ENCODE results near the gene HSD3B2.

HSD3B2 gene

DNA sequence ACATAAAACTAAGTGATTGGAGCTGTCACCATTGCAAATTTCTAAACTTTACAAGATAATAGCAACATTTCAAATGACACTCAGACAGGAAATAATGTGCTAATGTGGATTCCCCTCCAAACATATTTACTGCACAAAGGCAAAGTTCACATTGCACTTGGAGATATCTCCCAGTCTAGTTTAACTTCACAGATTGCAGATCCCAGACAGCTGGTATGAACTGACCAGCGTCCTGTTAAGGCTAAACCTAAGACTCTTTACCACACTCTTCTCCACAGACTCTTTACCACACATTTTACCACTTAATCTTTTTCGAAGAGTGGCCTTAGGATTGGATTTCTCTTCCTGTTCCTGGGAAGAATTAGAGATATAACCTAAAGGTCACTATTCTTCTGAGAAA lies 51.5 kb downstream of the HSD3B2 start:
- no peak for DNase-seq

DNA sequence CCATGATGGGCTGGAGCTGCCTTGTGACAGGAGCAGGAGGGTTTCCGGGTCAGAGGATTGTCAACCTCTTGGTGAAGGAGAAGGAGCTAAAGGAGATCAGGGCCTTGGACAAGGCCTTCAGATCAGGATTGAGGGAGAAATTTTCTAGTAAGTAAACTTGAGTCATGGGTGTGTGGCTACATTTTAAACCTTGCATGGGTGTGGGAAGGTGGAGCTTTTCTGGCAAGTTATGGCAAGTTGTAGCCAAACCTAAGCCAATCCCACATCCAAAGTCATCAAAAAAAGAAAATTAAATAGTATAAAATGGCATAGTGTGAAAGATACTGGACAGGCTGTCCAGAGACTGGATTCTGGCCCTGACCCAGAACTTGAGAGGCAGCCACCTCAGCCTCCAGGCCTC lies 52.3 kb downstream of the HSD3B2 start:
- DNase-seq: no peak

DNA sequence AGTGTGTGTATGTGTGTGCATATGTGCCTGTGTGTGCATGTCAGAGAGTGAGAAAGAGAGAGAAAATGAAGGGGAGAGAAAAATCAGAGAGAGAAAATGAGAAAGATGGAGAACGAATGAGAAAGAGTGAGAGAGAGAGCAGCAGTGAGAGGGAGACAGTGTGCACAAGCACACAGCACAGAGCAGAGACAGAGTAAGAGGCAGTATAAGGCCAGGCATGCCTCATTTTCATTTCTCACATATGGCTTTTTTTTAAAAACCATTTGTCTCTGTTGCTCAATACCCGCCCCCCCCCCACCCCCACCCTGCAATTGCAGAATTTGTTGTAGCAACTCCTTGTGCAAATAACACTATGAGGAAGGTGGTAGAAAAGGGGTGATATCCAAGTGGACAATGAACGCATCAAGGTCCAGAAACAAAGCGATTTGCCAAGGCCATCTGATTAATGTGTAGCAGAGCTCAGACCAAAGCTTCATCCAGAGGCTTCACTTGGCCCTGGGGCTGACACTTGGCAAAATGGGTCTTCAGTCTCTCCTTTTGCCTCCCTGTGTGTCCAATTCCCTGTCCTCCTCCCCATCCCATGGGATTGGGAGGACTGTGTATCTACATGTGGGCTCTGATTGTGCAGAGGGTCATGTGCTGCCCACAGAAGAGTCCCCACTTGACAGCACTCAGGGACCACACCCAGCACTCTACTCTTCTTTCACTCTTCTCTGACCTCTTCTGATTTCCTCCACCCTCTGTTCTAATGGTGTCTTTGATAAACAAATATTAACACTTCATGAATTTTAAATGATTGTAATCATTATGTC lies 53.1 kb downstream of the HSD3B2 start:
- DNase-seq: no peak

DNA sequence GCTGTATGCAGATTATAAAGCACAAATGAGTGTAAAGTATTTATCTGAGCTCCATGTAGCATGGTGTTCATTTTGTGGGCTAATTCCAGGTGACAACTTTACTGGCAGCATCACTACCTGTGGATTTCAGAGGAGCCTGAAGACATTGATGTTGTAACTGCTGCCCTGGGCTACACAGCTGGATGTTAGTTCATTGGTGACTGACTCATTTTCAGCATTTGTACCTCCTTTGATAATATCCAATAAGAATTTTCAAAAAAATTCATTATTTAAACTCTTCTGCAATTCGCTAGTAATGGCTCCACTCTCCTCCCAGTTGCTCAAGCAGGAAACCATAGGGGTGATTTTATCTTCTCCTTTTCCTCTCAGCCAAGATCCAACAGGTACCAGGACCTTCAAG lies 54.8 kb downstream of the HSD3B2 start:
- no peak for DNase-seq

DNA sequence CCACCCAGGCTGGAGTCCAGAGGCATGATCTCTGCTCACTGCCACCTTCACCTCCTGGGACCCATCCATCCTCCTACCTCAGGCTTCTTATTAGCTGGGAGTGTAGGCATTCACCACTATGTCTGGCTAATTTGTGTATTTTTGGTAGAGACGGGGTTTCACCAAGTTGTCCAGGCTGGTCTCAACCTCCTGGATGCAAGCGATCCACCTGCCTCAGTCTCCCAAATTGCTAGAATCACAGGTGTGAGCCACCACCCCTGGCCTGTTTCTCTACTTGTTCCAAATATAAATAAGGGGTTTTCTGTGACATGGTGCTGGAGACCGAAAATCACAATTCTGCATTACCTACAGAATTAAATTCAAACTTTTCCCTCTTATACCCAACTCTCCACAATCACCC lies 55.4 kb downstream of the HSD3B2 start:
- no peak for DNase-seq

DNA sequence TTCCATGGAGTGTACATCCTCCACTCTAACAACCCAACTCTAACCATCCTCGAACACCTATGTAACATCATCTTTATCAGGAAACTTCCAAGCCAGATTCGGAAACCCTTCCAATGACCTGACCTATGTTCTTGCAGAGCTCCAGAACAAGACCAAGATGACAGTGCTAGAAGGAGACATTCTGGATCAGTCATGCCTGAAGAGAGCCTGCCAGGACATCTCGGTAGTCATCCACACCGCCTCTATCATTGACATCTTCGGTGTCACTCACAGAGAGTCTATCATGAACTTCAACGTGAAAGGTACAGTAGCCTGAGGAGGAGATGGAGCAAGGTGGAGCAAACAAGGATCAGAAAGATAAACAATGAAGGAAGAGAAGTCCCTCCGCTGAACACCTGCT lies 56.0 kb downstream of the HSD3B2 start:
- no peak for DNase-seq

DNA sequence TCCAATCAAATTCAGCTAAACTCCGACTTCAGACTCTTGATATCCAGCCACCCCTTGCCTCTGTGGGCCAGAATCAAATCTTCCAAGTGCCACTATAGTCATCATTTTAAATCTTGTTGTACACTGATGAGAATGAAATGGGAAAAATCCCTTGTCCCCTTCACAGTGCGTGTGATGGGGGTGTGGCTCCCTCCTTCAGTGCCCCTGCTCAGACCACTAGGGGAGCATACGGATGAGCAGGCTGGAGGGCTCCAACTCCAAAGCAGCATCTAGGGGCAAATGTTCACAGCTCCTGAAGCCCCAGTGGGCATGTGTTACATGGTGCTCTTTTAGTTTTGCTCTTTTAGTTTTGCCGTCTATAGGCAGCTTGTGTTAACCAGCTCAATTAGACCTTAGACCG lies 56.6 kb downstream of the HSD3B2 start:
- DNase-seq: no peak

DNA sequence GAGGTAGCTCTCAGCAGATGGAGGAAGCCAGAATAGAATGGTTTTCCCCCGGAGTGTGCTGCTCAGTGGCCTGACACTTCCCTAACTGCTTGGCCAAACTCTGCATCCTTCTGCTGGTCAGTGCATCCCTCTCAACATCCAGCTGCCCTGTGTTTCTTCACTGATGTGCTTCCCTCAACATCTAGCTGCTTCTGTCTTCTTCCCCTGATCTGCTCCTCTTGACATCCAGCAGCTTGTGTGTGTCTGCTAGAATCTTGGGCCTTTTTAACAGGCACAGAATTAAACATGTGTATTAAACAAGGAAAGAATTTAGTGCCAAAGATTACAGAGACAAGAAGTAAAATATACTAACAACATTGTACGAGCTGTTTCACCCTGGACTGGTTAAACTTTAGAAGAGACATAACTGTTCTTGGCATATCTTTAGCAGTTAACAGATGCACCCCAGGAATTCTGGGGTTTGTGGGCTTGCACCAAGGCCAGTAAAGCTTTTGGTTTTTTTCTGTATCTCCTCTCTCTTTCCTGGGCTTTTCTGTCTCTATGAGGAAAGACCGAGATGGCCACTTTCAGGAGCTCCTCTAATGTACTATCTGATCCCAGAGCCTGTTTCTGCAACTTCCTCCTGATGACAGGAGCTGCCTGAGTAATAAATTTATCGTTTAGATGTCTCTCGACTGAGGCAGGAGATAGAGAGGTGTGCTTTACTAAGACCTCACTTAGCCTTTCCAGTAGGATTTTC lies 57.3 kb downstream of the HSD3B2 start:
- DNase-seq: no peak

All from GDM1 (cell line).